Measurements from ENCODE around the gene AKT1. TPM values are rescaled to one million over a fixed set of nuclear protein-coding genes. Genes with fewer than 3 reads are reported as not detected.

The AKT1 gene
- 85.9 to 106 TPM (median 100 TPM) in 5 replicates for total RNA-seq (2022; extraction: Qiagen RNA extraction)

DNA sequence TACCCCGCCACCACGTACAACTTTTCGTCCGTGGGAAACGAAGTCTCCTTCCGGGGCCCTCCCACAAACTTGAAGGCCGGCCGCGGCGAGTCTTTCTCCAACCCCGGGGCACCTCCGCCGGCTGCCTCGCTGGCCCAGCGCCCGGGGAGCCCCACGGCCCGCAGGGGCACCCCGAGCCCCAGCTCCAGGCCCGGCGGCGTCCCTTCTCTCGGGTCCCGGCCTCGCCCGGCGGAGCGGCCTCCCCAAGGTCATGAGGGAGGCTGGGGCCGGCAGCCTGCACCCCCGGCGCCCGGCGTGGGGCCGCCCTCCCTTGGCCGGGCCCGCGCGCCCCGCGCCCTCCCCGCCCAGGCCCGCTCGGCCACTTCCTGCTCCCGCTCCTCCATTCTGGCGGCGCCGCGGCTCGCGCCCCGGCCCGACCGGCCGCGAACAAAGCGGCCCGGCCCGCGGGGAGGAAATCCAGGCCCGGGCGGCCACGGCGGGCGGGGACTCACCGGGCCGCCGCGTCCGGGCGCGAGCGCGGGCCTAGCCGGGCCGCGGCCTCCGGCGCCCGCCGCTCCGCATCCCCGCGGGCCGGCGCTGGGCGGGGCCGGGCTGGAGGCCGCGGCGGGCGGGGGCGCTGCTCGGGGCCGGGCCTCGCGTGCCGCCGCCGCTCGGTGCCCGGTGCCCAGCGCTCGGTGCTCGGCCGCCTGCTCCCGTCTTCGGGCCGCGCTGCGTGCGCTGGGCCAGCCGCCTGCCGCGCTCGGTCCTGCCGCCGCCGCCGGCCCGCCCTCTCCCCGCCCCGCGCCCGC lies at the start of gene AKT1:
TSS of gene AKT1 (minus strand) at position 756 of the 788 bp plus-strand sequence. CDS start 3,105 bp downstream, outside the sequence.

DNA sequence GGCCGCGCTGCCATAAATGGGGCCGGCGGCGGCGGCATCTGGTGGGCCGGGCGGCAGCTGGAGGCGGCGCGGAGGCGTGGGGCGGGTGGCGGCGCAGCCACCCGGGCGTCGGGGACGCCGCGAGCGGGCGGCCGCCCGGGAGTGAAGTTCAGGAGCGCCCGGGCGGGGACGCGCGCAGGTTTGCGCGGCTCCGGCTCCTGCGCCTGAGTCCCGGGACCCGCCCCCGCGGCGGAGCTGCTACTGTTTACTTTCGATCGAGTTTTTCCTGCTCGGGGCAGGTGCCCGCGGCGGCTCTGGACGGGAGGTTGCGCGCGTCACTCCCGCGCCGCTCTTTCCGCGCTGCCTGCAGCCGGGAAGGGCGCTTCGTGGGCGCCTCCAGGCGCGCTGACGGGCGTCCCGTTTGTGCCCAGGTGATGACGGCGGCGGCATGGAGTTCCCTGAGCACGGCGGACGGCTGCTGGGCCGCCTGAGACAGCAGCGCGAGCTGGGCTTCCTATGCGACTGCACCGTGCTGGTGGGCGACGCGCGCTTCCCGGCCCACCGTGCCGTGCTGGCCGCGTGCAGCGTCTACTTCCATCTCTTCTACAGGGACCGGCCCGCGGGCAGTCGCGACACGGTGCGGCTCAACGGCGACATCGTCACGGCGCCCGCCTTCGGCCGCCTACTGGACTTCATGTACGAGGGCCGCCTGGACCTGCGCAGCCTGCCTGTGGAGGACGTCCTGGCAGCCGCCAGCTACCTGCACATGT lies 5.4 kb upstream of the AKT1 start, which contains the start of gene ZBTB42:
TSS of gene ZBTB42 (plus strand) at position 331 of the 749 bp plus-strand sequence. CDS start at position 428, 97 bp downstream.

DNA sequence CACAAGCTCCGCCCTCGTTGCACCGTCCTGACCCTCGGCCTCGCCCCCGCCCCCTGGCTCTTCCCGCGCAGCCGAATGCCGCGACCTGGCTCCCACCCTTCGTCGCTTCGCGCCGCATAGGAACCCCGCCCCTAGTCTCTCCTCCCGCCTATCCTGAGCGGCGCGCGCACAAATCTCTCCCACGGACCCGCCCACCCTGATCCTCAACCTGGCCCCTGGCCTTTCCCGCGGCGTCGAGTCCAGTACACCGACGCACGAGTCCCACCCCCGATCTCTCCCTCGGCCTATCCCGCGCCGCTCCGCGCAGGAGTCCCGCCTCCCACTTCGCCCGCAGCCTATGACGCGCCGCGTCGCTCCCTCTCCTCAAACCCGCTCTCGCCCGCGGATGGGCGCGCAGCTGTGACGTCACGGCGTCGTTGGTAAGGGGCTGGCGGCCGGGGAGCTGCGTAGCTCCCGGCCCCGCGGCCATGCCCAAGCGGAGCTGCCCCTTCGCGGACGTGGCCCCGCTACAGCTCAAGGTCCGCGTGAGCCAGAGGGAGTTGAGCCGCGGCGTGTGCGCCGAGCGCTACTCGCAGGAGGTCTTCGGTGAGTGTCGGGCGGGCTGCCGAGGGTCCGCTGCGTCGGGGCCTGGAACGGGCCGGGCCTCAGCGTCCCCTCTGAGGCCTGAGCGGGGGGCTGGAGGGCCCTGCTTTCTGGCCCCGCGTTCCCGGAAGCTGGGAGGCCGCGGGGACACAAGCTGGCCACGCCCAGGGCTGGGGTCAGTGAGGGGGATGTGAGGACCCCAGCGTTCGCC lies 42.6 kb downstream of the AKT1 start, which contains the start of gene SIVA1:
TSS of gene SIVA1 (plus strand) at position 413 of the 793 bp plus-strand sequence. CDS start at position 468, 55 bp downstream.

DNA sequence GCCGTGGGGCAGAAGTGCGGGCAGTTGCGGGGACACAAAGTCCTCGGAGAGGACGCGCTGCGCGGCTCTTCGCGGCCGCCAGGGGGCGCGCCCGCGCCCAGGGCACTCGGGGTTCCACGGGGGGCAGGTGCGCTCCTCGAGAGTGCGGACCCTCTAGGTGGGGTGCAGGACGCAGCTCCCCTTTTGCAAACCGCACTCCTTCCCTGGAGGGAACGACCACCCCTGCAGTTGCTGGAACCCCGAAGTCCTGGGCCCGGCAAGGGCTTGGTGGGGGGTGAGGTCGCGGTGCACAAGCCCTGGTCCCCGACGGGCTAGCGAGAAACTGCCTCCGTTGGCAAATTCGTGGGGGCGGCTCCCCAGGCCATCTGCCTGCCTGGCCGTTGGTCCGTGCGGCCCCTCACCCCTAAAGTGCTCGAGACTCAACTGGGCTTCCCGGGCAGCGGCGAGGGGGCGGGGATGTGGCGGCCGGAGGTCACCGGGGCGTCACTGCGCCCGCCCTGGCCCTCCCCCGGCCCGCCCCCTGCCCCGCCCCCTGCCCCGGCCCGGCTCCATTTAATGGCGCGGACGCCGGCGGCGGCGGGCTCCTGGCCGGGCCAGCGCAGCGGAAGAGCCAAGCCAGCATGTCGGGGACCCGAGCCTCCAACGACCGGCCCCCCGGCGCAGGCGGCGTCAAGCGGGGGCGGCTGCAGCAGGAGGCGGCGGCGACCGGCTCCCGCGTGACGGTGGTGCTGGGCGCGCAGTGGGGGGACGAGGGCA lies 71.7 kb downstream of the AKT1 start, which contains the start of gene ADSS1:
TSS of gene ADSS1 (plus strand) at position 579 of the 756 bp plus-strand sequence. CDS start at position 621, 42 bp downstream.

Other genes starting within 250 kb of the AKT1 start
- gene C14orf180, start 216.0 kb downstream of the AKT1 start, total RNA-seq (2022; extraction: Qiagen RNA extraction) = not detected in 5 replicates
- gene TMEM179, start 191.0 kb downstream of the AKT1 start, total RNA-seq (2022; extraction: Qiagen RNA extraction) = 0.29 to 0.54 TPM (median 0.39 TPM) in 5 replicates
- 73.0 to 125 TPM (median 121 TPM) in 5 replicates for gene INF2, start 106.1 kb downstream of the AKT1 start, total RNA-seq (2022; extraction: Qiagen RNA extraction)
- 4.8 to 7.7 TPM (median 6.6 TPM) in 5 replicates for gene ADSS1, start 71.5 kb downstream of the AKT1 start, total RNA-seq (2022; extraction: Qiagen RNA extraction)
- 139 to 225 TPM (median 204 TPM) in 5 replicates for gene SIVA1, start 42.6 kb downstream of the AKT1 start, total RNA-seq (2022; extraction: Qiagen RNA extraction)
- 2.4 to 3.3 TPM (median 3.0 TPM) in 5 replicates for gene ZBTB42, start 5.4 kb upstream of the AKT1 start, total RNA-seq (2022; extraction: Qiagen RNA extraction)
- 18.0 to 27.3 TPM (median 23.5 TPM) in 5 replicates for gene CEP170B, start 69.5 kb upstream of the AKT1 start, total RNA-seq (2022; extraction: Qiagen RNA extraction)
- 0.05 to 0.15 TPM (median 0.09 TPM) in 5 replicates for gene PLD4, start 129.1 kb upstream of the AKT1 start, total RNA-seq (2022; extraction: Qiagen RNA extraction)
- gene AHNAK2, start 182.6 kb upstream of the AKT1 start, total RNA-seq (2022; extraction: Qiagen RNA extraction) = 188 to 232 TPM (median 198 TPM) in 5 replicates
- 14.6 to 18.0 TPM (median 15.8 TPM) in 5 replicates for gene CLBA1, start 190.0 kb upstream of the AKT1 start, total RNA-seq (2022; extraction: Qiagen RNA extraction)
- 43.4 to 49.6 TPM (median 45.2 TPM) in 5 replicates for gene CDCA4, start 225.3 kb upstream of the AKT1 start, total RNA-seq (2022; extraction: Qiagen RNA extraction)

Measured in A549 treated with AZD2906 at 1 μM for 4 hours (cell line).